SU-DHL-6 (cell line): ENCODE data around the gene PRICKLE2.

Source experiments
- CTCF ChIP-seq: fragments of 200-600 bp; sonication (generic); IDR thresholded peaks from one replicate; pipeline ENCODE4 v1.5.1; 2017; ENCODE audit warnings: antibody characterized with exemption, mild to moderate bottlenecking, low read length, moderate library complexity; ENCODE audit not compliant: insufficient read depth, poor library complexity, severe bottlenecking
- EZH2phosphoT487 ChIP-seq: fragments of 200-600 bp; sonication (generic), shearing (Covaris generic); conservative IDR thresholded peaks from 2 replicates; pipeline ENCODE4 v1.6.1; 2018; ENCODE audit warnings: mild to moderate bottlenecking, antibody characterized with exemption, low read length, moderate library complexity, mixed read lengths

- TF ChIP-seq EZH2phosphoT487: no peak
- no peak for TF ChIP-seq CTCF
These were observed 176.6 kb downstream of the PRICKLE2 start for GRCh38 chr3:64048631-64049061.
